ENCODE results near the gene PHF12.

Gene PHF12

DNA sequence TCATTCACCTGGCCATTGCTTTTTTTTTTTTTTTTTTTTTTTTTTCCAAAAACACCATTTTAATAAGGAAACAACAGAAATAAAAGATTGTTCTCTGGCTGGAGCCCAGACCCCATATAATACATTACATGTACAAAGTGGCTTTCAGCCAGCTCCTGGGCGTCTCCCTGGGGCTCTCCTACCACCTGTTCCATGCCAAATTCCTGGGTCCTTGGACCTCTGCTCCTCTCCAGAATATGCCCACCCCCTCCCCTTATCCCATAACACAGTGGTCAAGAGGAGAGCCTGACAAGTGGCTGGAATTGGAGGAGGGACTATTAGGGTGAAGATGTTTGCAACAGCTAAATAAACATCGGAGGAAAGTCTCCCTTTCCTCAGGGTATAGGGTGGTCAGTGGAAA is 3.6 kb upstream of the PHF12 start:
- no peak for DNase-seq (ENCODE audit: low read depth in 2 of 2)

GRCh38 chr17:28953444-28954118 is 2.3 kb upstream of the PHF12 start:
- DNase-seq (ENCODE audit: low read depth in 2 of 2), result peak in 1 of 2 donors; percentile 14

- peak; percentile 87 to 95 for DNase-seq (ENCODE audit: low read depth in 2 of 2)
These were observed 965 bp upstream of the PHF12 start for GRCh38 chr17:28951991-28952975.

DNA sequence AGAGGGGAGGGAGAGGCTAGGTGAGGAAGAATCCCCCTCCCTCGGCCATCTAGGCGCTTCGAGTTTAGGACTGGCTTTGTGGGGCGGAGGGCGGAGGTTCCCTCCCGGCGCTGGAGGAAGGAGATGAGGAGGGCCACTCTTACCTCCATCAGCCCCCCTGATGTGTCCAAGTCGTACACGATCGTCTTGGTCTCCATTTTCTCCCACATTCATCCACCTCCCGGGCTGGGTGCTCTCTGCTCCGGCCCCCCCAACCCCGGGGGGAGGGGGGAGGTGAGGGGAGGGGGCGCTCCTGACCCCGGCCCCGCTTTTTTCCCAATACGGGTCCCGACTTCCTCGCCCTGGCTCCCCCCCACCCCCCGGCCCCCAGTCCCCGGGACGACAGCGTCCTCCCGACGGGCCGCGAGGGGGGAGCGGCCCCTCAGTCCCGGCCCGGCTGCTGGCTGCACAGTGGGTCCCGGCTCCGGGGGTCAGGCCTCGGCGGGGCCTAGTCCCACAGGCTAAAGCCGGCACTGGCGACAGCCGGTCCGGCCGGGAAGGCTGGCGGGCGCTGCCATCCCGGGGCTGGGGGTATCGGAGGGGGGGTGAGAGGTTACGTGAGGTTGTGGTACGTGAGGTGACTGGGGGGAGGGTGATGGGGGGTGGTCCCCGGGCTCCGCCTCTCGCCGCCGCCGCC is 428 bp downstream of the PHF12 start:
- DNase-seq (ENCODE audit: low read depth in 2 of 2), result no peak

- DNase-seq (ENCODE audit: low read depth in 2 of 2), result peak; percentile 11 to 35
These were observed 1.1 kb downstream of the PHF12 start for GRCh38 chr17:28950017-28950751.

DNA sequence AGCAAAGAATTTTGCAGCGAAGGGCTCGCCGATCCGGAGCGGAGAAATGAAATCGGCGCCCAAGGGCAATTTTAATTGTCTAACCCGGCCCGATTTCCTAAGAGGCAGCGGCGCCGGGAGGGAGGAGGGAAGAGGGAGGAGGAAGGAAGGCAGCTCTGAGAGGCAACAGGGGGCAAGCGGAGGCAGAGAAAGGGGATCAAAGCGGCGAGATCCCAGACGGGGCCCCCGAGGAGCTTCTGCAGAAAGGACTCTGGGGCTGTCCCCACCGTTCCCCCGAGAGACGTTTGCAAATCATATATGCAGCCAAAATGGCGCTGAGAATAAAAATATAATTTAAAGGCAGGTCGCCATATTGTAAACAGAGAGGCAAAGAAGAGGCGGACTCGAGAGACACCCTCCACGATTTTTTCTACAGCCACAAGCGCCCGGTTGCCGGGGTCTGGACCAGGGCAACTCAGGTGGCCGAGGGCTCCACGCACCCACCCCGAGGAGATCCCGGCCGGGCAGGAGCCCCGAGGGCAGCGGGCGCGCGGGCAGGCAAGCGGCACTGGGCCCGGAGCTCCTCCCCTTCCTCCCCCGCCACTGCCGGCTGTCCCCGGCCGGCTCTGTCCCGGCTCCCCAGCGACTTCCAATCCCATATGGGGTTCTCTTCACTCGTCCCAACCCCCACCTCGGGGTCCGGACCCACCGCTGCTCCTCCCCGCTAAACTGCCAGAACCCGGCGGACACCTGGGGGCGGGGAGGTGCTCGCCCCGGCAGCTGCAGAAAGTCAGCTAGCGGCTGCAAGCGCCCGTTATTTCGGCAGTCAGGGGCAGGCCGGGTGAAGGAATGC is 1.9 kb downstream of the PHF12 start:
- peak; percentile 24 to 34 for DNase-seq (ENCODE audit: low read depth in 2 of 2)

DNA sequence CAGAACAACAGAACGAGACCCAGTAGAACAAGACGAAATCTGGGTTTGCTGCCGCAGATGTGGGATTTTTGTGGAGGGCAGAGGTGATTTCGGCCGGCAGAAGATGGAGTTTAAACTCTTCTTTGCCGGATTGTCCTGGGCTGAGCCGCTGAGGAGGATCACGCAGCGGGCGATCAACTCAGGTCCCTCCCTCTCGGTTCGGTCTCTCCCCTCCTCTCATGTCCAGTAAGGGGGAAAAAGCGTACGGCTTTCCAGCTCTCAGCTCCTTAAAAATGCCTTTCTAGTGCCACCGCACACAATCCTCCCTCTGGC is 2.5 kb downstream of the PHF12 start:
- DNase-seq (ENCODE audit: low read depth in 2 of 2), result no peak

DNA sequence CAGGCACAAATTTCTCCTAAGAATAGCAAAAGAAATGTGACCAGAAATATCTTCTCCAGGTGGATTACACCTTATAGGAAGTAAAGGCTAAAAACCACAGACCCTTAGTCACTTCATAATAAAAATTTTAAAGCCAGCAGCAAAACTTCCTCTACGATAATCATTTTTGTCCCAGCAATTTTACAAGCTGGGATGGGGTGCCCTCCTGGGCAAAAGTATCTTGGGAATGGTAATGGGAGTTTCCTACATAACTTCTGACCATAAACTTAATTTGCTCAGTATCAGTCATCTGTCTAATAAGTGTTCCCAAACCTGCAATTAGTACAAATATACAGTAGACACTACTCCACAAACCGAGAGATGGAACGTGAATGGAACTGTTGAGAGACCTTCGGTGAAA is 3.0 kb downstream of the PHF12 start:
- no peak for DNase-seq (ENCODE audit: low read depth in 2 of 2)

GRCh38 chr17:28947639-28948038 is 3.7 kb downstream of the PHF12 start:
- DNase-seq (ENCODE audit: low read depth in 2 of 2), result no peak

DNA sequence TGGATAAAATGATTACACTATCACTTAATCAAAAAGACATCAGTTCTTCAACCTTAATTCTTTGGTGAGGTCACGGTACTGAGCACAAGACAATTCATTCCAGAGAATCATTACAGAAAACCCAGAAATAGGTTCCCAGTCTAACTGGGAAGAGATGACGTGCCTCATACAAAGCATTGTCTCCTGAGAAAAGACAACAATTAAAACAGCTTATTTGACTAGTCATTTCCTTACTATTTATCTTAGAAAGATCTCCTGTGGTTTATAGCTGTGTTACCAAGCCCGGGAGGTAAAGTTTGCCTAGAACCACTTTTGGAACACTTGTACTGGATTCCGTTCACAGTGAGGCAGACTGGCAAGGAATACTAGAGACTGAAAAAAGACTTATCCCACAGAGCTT is 5.1 kb downstream of the PHF12 start:
- DNase-seq (ENCODE audit: low read depth in 2 of 2), result no peak

- no peak for DNase-seq (ENCODE audit: low read depth in 2 of 2)
These were observed 6.2 kb downstream of the PHF12 start for GRCh38 chr17:28944862-28945741.

DNA sequence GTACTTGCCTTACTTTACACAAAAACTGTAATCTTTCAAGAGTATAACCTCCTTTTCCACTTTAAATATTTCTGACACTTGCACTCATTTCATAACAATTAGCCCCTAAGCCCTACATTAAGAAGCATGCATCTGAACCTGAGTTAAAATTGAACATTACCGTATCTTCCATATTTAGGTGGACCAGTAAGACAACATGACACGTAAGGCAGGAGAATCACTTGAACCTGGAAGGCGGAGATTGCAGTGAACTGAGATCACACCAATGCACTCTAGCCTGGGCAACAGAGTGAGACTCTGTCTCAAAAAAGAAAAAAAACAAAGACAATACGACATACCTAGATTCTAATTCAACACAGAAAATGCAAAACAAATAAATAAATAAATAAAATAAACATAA is 7.0 kb downstream of the PHF12 start:
- no peak for DNase-seq (ENCODE audit: low read depth in 2 of 2)

DNA sequence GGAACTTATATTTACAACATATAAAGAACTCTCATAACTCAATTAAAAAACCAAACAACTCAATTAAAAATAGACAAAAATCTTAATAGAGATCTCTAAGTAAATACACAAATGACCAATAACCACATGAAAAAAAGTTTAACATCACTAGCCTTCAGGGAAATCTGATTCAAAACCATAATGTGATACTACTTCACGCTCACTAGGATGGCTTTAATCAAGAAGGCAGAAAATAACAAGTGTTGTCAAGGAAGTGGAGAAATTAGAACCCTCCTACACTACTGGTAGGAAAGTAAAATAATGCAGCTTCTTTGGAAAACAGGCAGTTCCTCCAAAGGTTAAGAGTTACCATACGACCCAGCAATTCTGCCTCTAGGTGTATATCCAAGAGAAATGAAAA is 8.4 kb downstream of the PHF12 start:
- DNase-seq (ENCODE audit: low read depth in 2 of 2), result no peak

DNA sequence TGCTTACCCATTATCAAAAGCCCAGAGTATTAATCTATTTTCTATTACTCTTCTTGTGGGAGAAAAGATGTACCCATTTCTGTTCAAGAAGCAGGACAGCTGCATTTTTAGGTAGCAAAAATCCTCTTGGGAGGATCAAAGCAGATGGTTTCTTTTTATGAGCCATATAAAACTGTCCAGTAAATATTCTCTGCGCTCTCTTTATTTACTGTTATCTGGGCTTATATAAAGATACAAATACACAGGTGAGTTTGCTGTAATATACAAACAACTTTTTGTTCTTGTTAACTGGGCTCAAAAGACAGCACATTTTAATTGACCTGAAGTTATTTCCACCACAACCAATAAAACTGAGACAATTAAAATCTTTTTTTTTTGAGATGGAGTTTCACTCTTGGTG is 10.1 kb downstream of the PHF12 start:
- DNase-seq (ENCODE audit: low read depth in 2 of 2), result no peak

GRCh38 chr17:28940675-28941074 is 10.6 kb downstream of the PHF12 start:
- DNase-seq (ENCODE audit: low read depth in 2 of 2), result no peak

- no peak for DNase-seq (ENCODE audit: low read depth in 2 of 2)
These were observed 11.2 kb downstream of the PHF12 start for GRCh38 chr17:28940142-28940541.

- no peak for DNase-seq (ENCODE audit: low read depth in 2 of 2)
These were observed 12.8 kb downstream of the PHF12 start for GRCh38 chr17:28938552-28938951.

GRCh38 chr17:28937044-28937729 is 14.1 kb downstream of the PHF12 start:
- DNase-seq (ENCODE audit: low read depth in 2 of 2), result no peak

DNA sequence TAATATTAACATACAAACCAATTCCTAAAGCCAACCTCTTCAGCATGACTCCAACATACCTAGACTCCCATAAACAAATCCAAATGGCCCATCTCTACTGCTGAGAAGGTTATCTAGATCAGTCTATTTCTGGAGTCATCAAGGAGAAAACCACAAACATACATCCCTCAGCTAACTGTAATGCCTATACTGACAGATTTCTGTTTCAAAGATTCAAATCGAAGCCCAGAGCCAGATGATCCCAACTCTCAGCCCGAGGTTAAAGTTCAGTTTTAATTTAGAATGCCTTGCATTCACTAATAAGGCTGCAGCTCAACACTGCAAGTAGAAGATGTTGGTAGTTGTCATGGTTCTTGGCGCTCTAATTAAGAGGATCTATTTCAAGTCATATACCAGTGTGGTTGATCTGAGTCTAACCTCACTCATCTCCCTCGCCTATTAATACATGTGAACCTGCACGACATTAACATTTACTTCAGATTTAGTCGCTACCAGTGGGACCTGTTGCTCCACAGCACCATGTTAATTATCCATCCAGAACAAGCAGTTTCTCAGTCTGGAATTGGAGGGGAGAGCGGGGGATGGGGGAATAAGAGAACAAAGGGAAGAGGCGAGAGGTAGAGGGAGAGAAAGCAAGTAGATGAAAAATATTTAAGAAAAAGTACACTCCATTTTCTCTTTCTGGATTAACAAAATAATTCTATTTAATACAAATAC is 15.4 kb downstream of the PHF12 start:
- no peak for DNase-seq (ENCODE audit: low read depth in 2 of 2)

Measured in stimulated activated CD8-positive, alpha-beta memory T cell treated with anti-CD3 and anti-CD28 coated beads, Interleukin-15, amount 100 ng/mL, for 4 hours (primary cell).